ENCODE data around the gene SLC6A1.

SLC6A1 gene

DNA sequence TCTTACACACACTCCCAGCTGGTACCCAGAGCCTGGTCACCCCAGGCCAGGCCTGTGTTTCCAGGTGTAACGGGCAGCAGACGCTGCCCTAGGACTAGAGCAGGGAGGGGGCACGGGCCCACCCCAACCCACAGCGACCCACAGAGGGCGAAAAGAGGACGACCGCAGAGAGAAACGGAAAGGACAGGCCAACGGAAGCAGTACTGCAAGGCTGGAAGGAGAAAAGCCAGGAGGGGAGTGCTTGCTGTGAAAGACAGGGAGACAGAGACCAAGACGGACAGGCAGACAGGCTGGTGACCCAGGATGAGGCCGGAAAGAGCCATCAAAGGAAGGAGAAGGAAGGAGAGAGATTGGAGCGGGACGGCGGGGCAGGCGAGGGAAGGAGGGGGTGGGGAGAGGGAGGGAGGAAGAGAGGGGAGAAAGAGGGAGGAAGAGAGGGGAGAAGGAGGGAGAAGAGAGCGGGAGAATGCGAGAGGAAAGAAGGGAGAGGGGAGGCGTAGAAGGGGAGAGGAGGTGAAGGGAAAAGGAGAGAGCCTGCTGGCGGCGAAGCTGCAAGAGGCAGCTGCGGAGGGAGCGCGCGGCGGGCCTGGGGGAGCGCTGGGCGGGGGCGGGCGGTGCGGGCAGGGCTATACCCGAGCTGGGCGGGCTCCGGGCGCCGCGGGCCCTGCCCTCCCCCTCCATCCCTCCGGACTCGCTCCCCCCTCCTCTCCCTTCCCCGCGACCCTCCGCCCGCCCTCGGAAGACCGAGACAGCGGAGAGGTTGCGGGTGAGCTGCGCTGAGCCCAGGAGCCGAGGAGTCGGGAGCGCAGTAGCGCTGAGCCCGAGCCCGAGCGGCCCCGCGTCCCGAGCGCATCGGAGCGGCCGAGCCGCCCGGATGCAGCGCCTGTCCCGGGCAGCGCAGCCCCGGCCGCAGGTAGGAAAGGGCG lies at the start of gene SLC6A1:
Gene SLC6A1, plus strand, starts transcription at position 732 of the 926 bp plus-strand sequence. CDS start 24,464 bp downstream, outside the sequence.
- Histone ChIP-seq H3K9me3 (ENCODE audit: low read length) (no peaks in the 10 kb centered on the region), H3K79me2 (ENCODE audit: insufficient read depth, low read length) (no peaks in the 10 kb centered on the region), H3K4me1 (ENCODE audit: insufficient read depth, low read length, severe bottlenecking) (no peaks in the 10 kb centered on the region), H3K9me2 (ENCODE audit: low read depth, low read length) (no peaks in the 10 kb centered on the region), H2AFZ (ENCODE audit: low read length) (no peak within 1 kb of the TSS), H3K9ac (ENCODE audit: low read length) (no peak within 1 kb of the TSS), H3K27me3 (ENCODE audit: insufficient read depth, low read length) (no peaks in the 10 kb centered on the region), H3K36me3 (ENCODE audit: insufficient read depth, low read length) (no peaks in the 10 kb centered on the region), H4K20me1 (ENCODE audit: insufficient read depth, low read length) (no peaks in the 10 kb centered on the region), H3K4me2 (ENCODE audit: low read length) (no peak within 1 kb of the TSS), H3K27ac (ENCODE audit: low read depth, low read length, poor library complexity, severe bottlenecking) (no peak within 1 kb of the TSS), H3K4me3 (ENCODE audit: low read depth, low read length, poor library complexity, severe bottlenecking) (no peak within 1 kb of the TSS), H3F3A (ENCODE audit: insufficient read depth, low read length) (no peaks in the 10 kb centered on the region)
- TF ChIP-seq, protein P1, sequence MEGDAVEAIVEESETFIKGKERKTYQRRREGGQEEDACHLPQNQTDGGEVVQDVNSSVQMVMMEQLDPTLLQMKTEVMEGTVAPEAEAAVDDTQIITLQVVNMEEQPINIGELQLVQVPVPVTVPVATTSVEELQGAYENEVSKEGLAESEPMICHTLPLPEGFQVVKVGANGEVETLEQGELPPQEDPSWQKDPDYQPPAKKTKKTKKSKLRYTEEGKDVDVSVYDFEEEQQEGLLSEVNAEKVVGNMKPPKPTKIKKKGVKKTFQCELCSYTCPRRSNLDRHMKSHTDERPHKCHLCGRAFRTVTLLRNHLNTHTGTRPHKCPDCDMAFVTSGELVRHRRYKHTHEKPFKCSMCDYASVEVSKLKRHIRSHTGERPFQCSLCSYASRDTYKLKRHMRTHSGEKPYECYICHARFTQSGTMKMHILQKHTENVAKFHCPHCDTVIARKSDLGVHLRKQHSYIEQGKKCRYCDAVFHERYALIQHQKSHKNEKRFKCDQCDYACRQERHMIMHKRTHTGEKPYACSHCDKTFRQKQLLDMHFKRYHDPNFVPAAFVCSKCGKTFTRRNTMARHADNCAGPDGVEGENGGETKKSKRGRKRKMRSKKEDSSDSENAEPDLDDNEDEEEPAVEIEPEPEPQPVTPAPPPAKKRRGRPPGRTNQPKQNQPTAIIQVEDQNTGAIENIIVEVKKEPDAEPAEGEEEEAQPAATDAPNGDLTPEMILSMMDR (IDR thresholded peaks at IDR 0.05; ENCODE audit: low read length): no peak
- TF ChIP-seq EZH2 (IDR thresholded peaks at IDR 0.05; ENCODE audit: borderline replicate concordance, low read length): no peak

DNA sequence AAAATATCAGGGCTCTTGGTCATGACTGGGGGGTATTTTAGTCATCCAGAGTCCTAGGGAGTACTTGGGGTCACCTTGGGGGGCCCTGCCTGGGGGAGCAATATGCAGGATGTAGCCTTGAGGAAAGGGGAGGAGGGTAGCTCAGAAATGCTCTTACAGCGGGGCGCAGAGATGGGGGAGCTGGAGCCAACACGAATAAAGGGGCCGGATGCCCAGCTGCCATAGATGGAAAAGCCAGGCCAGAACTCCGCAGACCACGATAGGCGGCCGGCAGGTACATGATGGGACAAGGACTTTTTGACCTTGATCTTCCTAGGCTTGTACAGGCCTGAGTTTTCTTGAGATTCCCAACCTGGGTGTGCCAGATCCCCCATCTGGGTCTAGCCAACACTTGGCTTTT lies 47.7 kb upstream of the SLC6A1 start:
- H3K9ac ChIP-seq (ENCODE audit: low read length): no peak overlapping the region
- H4K20me1 ChIP-seq (ENCODE audit: insufficient read depth, low read length): no peaks in the 10 kb centered on the region
- H3F3A ChIP-seq (ENCODE audit: insufficient read depth, low read length): no peaks in the 10 kb centered on the region
- H2AFZ ChIP-seq (ENCODE audit: low read length): no peak overlapping the region
- no peak overlapping the region for H3K4me2 ChIP-seq (ENCODE audit: low read length)
- H3K27ac ChIP-seq (ENCODE audit: low read depth, low read length, poor library complexity, severe bottlenecking): no peak overlapping the region
- no peaks in the 10 kb centered on the region for H3K36me3 ChIP-seq (ENCODE audit: insufficient read depth, low read length)
- no peaks in the 10 kb centered on the region for H3K9me2 ChIP-seq (ENCODE audit: low read depth, low read length)
- H3K4me1 ChIP-seq (ENCODE audit: insufficient read depth, low read length, severe bottlenecking): no peaks in the 10 kb centered on the region
- H3K4me3 ChIP-seq (ENCODE audit: low read depth, low read length, poor library complexity, severe bottlenecking): no peak overlapping the region
- H3K79me2 ChIP-seq (ENCODE audit: insufficient read depth, low read length): no peaks in the 10 kb centered on the region
- H3K27me3 ChIP-seq (ENCODE audit: insufficient read depth, low read length): no peaks in the 10 kb centered on the region
- H3K9me3 ChIP-seq (ENCODE audit: low read length): no peaks in the 10 kb centered on the region
- TF ChIP-seq EZH2 (IDR thresholded peaks at IDR 0.05; ENCODE audit: borderline replicate concordance, low read length): no peak

DNA sequence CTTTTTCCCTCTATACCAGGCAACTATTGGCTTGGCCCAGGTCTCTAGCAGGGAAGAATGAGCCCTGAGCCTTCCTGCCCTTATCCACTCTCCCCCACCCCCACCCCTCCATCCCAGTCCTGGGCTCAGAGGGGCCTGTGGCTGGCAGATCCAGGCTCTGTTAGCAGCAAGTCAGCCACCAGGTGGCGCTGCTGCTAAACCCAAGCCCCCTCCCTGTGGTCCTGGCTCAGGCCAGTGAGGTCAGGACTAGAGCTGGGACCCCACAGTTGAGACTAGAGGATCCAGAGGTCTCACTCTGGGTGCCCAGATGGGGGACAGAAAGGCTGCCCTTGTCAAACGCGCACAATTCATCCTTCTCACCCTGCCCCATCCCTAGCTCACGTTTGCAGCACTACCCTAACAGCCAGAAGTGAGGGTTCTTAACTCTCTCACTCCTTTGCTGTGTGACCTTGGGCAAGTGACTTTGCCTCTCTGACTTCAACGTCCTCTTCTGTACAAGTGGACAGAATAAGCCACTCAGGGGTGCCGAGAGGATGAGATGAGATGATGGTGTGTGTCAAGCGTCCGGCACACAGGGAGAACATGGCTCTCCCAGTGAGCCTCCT lies 46.8 kb upstream of the SLC6A1 start:
- Histone ChIP-seq H3K4me3 (ENCODE audit: low read depth, low read length, poor library complexity, severe bottlenecking) (no peak overlapping the region), H3F3A (ENCODE audit: insufficient read depth, low read length) (no peaks in the 10 kb centered on the region), H4K20me1 (ENCODE audit: insufficient read depth, low read length) (no peaks in the 10 kb centered on the region), H3K4me1 (ENCODE audit: insufficient read depth, low read length, severe bottlenecking) (no peaks in the 10 kb centered on the region), H3K79me2 (ENCODE audit: insufficient read depth, low read length) (no peaks in the 10 kb centered on the region), H3K9me2 (ENCODE audit: low read depth, low read length) (no peaks in the 10 kb centered on the region), H2AFZ (ENCODE audit: low read length) (no peak overlapping the region), H3K9me3 (ENCODE audit: low read length) (no peaks in the 10 kb centered on the region), H3K36me3 (ENCODE audit: insufficient read depth, low read length) (no peaks in the 10 kb centered on the region), H3K27ac (ENCODE audit: low read depth, low read length, poor library complexity, severe bottlenecking) (no peak overlapping the region), H3K4me2 (ENCODE audit: low read length) (no peak overlapping the region), H3K27me3 (ENCODE audit: insufficient read depth, low read length) (no peaks in the 10 kb centered on the region), H3K9ac (ENCODE audit: low read length) (no peak overlapping the region)
- TF ChIP-seq, protein P1 (IDR thresholded peaks at IDR 0.05; ENCODE audit: low read length): peak; percentile 88
- no peak for TF ChIP-seq EZH2 (IDR thresholded peaks at IDR 0.05; ENCODE audit: borderline replicate concordance, low read length)

Measured in OCI-LY1 (cell line).